GM12878 (cell line): Measurements from ENCODE around the gene FAM25G. TPM values are rescaled to one million over a fixed set of nuclear protein-coding genes. Genes with fewer than 3 reads are reported as not detected.

Source experiments
- ATAC-seq: fragments of 200-7000 bp; cut with Tn5 transposase; 3 replicates; pipeline ENCODE4 v1.9.1; 2020; ENCODE audit warnings: mild to moderate bottlenecking, moderate library complexity
- BruUV-seq: library from RNA; stranded (reverse); fragments of 400-500 nt; replicated peaks from 2 replicates; lab custom pipeline; 2021; lab: Mats Ljungman, UMichigan
- CTCF ChIA-PET: fragments of 300-600 bp; sonication (Branson Sonifier 250); formaldehyde crosslinking; extraction: SDS; loops from one replicate; lab custom pipeline; 2021; ENCODE audit warnings: inconsistent platforms; lab: Yijun Ruan, JAX
- POLR2A ChIA-PET: fragments of 350-600 bp; formaldehyde crosslinking; extraction: SDS; loops from one replicate; lab custom pipeline; 2021; ENCODE audit warnings: inconsistent platforms; lab: Charles Lee
- RAD21 ChIA-PET: fragments of 300-600 bp; sonication (Branson Sonifier 250); formaldehyde crosslinking; loops from one replicate; lab custom pipeline; 2023; ENCODE audit warnings: antibody characterized with exemption; ENCODE audit not compliant: unreplicated experiment; lab: Charles Lee
- SMC1A ChIA-PET: fragments of 300-600 bp; sonication (Branson Sonifier 250); formaldehyde crosslinking; loops from one replicate; lab custom pipeline; 2023; ENCODE audit not compliant: unreplicated experiment, uncharacterized antibody; lab: Charles Lee
- DNase-seq: peaks from one replicate; pipeline ENCODE4 v3.0.0-alpha.2; 2011; ENCODE audit warnings: low read depth, low spot score
- FAIRE-seq: peaks from 3 replicates; lab custom pipeline; 2011; peaks lifted over from hg19 to GRCh38; lab: Jason Lieb, UNC
- H2AFZ ChIP-seq: 2 replicates; pipeline ENCODE4 v1.6.0; 2011; ENCODE audit warnings: low read depth, low read length, control low read depth; ENCODE audit not compliant: control insufficient read depth
- H3K27ac ChIP-seq: 2 replicates; pipeline ENCODE4 v1.5.1; 2011; ENCODE audit warnings: control low read depth; ENCODE audit not compliant: control insufficient read depth, insufficient read depth
- H3K27me3 ChIP-seq, 2 experiments: replicated peaks in 1 of 2; 2 replicates each; pipeline versions ENCODE4 v1.6.0 to v1.6.1; 2011; ENCODE audit warnings: low read length in 1 of 2; ENCODE audit not compliant: control insufficient read depth in 2 of 2, insufficient read depth in 2 of 2
- H3K36me3 ChIP-seq, 2 experiments: 2 replicates each; pipeline ENCODE4 v1.5.1; 2011; ENCODE audit warnings: low read length in 1 of 2; ENCODE audit not compliant: control insufficient read depth in 2 of 2, insufficient read depth in 2 of 2
- H3K4me1 ChIP-seq: 2 replicates; pipeline ENCODE4 v1.6.1; 2011; ENCODE audit warnings: mild to moderate bottlenecking, low read length, moderate library complexity, mixed read lengths; ENCODE audit not compliant: control insufficient read depth, insufficient read depth
- H3K4me2 ChIP-seq: 2 replicates; pipeline ENCODE4 v1.6.0; 2011; ENCODE audit warnings: control low read depth; ENCODE audit not compliant: control insufficient read depth, insufficient read depth
- H3K4me3 ChIP-seq: fragments of 200-600 bp; sonication (generic); 2 replicates; pipeline ENCODE4 v1.5.1; 2016
- H3K79me2 ChIP-seq: 2 replicates; pipeline ENCODE4 v1.6.0; 2011; ENCODE audit warnings: low read length; ENCODE audit not compliant: control insufficient read depth, insufficient read depth
- H3K9ac ChIP-seq: 2 replicates; pipeline ENCODE4 v1.8.0; 2011; ENCODE audit warnings: low read length, control low read depth, mixed read lengths; ENCODE audit not compliant: control insufficient read depth, insufficient read depth
- H3K9me3 ChIP-seq: replicated peaks from 3 replicates; pipeline ENCODE4 v1.5.1; 2011; ENCODE audit warnings: mild to moderate bottlenecking, low read length; ENCODE audit not compliant: control insufficient read depth, insufficient read depth
- H4K20me1 ChIP-seq: 2 replicates; pipeline ENCODE4 v1.6.0; 2011; ENCODE audit not compliant: control insufficient read depth, insufficient read depth
- BCL11A ChIP-seq: IDR thresholded peaks from 2 replicates; pipeline ENCODE4 v1.6.1; 2011; ENCODE audit warnings: low read depth, low read length
- CHD2 ChIP-seq: IDR thresholded peaks from 2 replicates; pipeline ENCODE4 v1.6.1; 2011; ENCODE audit warnings: low read depth, low read length, improper control_type of control experiment, borderline replicate concordance
- CREB1 ChIP-seq: IDR thresholded peaks from 2 replicates; pipeline ENCODE4 v1.6.1; 2012; ENCODE audit warnings: low read depth, mild to moderate bottlenecking, inconsistent platforms
- ESRRA ChIP-seq: IDR thresholded peaks from 2 replicates; pipeline ENCODE4 v1.6.1; 2012; ENCODE audit warnings: mild to moderate bottlenecking, low read length, improper control_type of control experiment
- FOXK2 ChIP-seq: fragments of 450-650 bp; IDR thresholded peaks from 2 replicates; pipeline ENCODE4 v1.6.1; 2017; ENCODE audit warnings: mild to moderate bottlenecking, moderate library complexity
- IRF4 ChIP-seq: IDR thresholded peaks from 2 replicates; pipeline ENCODE4 v1.6.1; 2011; ENCODE audit warnings: low read depth, low read length
- IRF5 ChIP-seq: fragments of 450-650 bp; IDR thresholded peaks from 2 replicates; pipeline ENCODE4 v1.6.1; 2017; ENCODE audit warnings: borderline replicate concordance
- KDM1A ChIP-seq: fragments of 200-600 bp; sonication (generic); IDR thresholded peaks from 2 replicates; pipeline ENCODE4 v1.6.1; 2016; ENCODE audit warnings: borderline replicate concordance
- MTA3 ChIP-seq: IDR thresholded peaks from 2 replicates; pipeline ENCODE4 v1.6.1; 2012; ENCODE audit warnings: low read length, inconsistent platforms, borderline replicate concordance
- NBN ChIP-seq: fragments of 450-650 bp; IDR thresholded peaks from 2 replicates; pipeline ENCODE4 v1.6.1; 2016
- PKNOX1 ChIP-seq: fragments of 450-650 bp; IDR thresholded peaks from 2 replicates; pipeline ENCODE4 v1.6.1; 2016; ENCODE audit warnings: mild to moderate bottlenecking
- SIN3A ChIP-seq: IDR thresholded peaks from 2 replicates; pipeline ENCODE4 v1.6.1; 2012; ENCODE audit warnings: low read depth, low read length, improper control_type of control experiment
- SIX5 ChIP-seq: IDR thresholded peaks from 2 replicates; pipeline ENCODE4 v1.6.1; 2011; ENCODE audit warnings: mild to moderate bottlenecking, low read depth, low read length, moderate library complexity; ENCODE audit not compliant: severe bottlenecking
- ZBTB11 ChIP-seq: fragments of 450-650 bp; formaldehyde crosslinking; IDR thresholded peaks from 2 replicates; pipeline ENCODE4 v1.5.0; 2022; ENCODE audit warnings: mild to moderate bottlenecking, missing genetic modification characterization
- WGBS: methylation state at CpG from one replicate; pipeline ENCODE4 v1.1.6; 2016; ENCODE audit warnings: low lambda C conversion rate; ENCODE audit not compliant: insufficient replicate concordance, insufficient coverage; ENCODE audit errors: missing lambda C conversion rate; 5-methylcytosine and 5-hydroxymethylcytosine counted together
- in situ Hi-C: fragments of 300-500 bp; cut with MboI; formaldehyde crosslinking; loops from 9 replicates; pipeline ENCODE4 v1.14.3; 2018; ENCODE audit warnings: mixed read lengths
- intact Hi-C: fragments of 100-400 bp; cut with micrococcal nuclease; formaldehyde crosslinking; loops from one replicate; pipeline ENCODE4 v1.14.2; 2022; ENCODE audit not compliant: unreplicated experiment
- polyA plus RNA-seq, 11 experiments: library from polyadenylated mRNA; depleted of rRNA in 4 of 11; unstranded in 6 of 11; stranded (reverse) in 5 of 11; fragments of >200 nt; fragmentation: Nextera tagmentation in 4 of 11; fragmentation: Illumina TruSeq in 1 of 11; extraction: Ambion mirVana in 4 of 11; extraction: Trizol in 1 of 11; gene quantifications; 1 replicate in 1 of 11; 2 replicates in 10 of 11; pipeline versions ENCODE4 v1.2.1 to v1.2.3, GENCODE V29; 2011 to 2016; ENCODE audit warnings: inconsistent platforms in 2 of 11, missing spikeins in 2 of 11, low read depth in 1 of 11
- total RNA-seq, 4 experiments: library from RNA; depleted of rRNA in 3 of 4; stranded (reverse); fragments of >200 nt in 3 of 4; fragmentation: Illumina TruSeq in 1 of 4; extraction: Trizol in 1 of 4; gene quantifications; 2 replicates each; pipeline versions ENCODE4 v1.2.1 to v1.2.3, GENCODE V29; 2013 to 2021

FAM25G gene
- total and polyA plus RNA-seq, 10 of the 15 experiments (the other 5 are each of a cell fraction or from before 2014, with no cell fraction given), result not detected

GRCh38 chr10:47445720-47446119 is 45.8 kb downstream of the FAM25G start:
- POLR2A ChIA-PET, result no interaction called here
- Histone ChIP-seq H3K4me3 (no peak overlapping the region), H3K79me2 (no peaks in the 10 kb centered on the region), H3K9ac (no peak overlapping the region), H3K4me2 (no peak overlapping the region), H3K9me3 (no peaks in the 10 kb centered on the region; the same call in 2 of the 3 replicates), H3K27ac (no peak overlapping the region), H2AFZ (no peak overlapping the region), H3K36me3 (no peaks in the 10 kb centered on the region), H3K4me1 (no peaks in the 10 kb centered on the region), H4K20me1 (no peaks in the 10 kb centered on the region), H3K27me3 (peaks cover 0 to 2% of the 10 kb centered on the region in 2 experiments; a peak in 2 of 4 replicates)
- SMC1A ChIA-PET, result no interaction called here
- DNase-seq (no peak), ATAC-seq (no peak), FAIRE-seq (no peak)
- WGBS, result 0% methylated on average over 1 of the region's 1 CpG
- CTCF ChIA-PET, result no interaction called here
- RAD21 ChIA-PET, result no interaction called here
- no TSS peak for BruUV-seq
- in situ Hi-C loops, result no loop called here
- intact Hi-C loops, result no loop called here
- no peak for TF ChIP-seq BCL11A
- no peak for TF ChIP-seq CHD2
- TF ChIP-seq FOXK2, result no peak
- no peak for TF ChIP-seq SIN3A
- TF ChIP-seq KDM1A, result no peak
- no peak for TF ChIP-seq CREB1
- no peak for TF ChIP-seq MTA3
- TF ChIP-seq PKNOX1, result no peak

GRCh38 chr10:47444047-47444446 is 47.5 kb downstream of the FAM25G start:
- DNase-seq (no peak), ATAC-seq (no peak), FAIRE-seq (no peak)
- BruUV-seq, result no TSS peak
- no peak overlapping the region for H2AFZ ChIP-seq
- no peaks in the 10 kb centered on the region for H4K20me1 ChIP-seq
- 3% methylated on average over 2 of the region's 2 CpGs for WGBS
- in situ Hi-C loops, result no loop called here
- no peak overlapping the region for H3K4me3 ChIP-seq
- no peaks in the 10 kb centered on the region for H3K79me2 ChIP-seq
- H3K27ac ChIP-seq, result no peak overlapping the region
- H3K4me1 ChIP-seq, result no peaks in the 10 kb centered on the region
- no peaks in the 10 kb centered on the region for H3K36me3 ChIP-seq
- H3K9ac ChIP-seq, result no peak overlapping the region
- CTCF ChIA-PET, result no interaction called here
- RAD21 ChIA-PET, result no interaction called here
- intact Hi-C loops, result no loop called here
- POLR2A ChIA-PET, result no interaction called here
- SMC1A ChIA-PET, result no interaction called here
- H3K27me3 ChIP-seq, result peaks cover 0 to 2% of the 10 kb centered on the region in 2 experiments; a peak in 2 of 4 replicates
- no peaks in the 10 kb centered on the region; the same call in 2 of the 3 replicates for H3K9me3 ChIP-seq
- H3K4me2 ChIP-seq, result no peak overlapping the region
- TF ChIP-seq FOXK2 (no peak), IRF4 (no peak), ESRRA (no peak), SIX5 (no peak), NBN (no peak), CREB1 (no peak), ZBTB11 (CRISPR knock-in tag) (no peak), IRF5 (no peak)
